NOMO-1 (cell line): Measurements from ENCODE around the gene CAPN12.

ENCODE experiments used
- DNase-seq, 2 experiments: peaks; one replicate each; lab custom pipeline; 2025; ENCODE audit not compliant: unreplicated experiment in 2 of 2; lab: John Stamatoyannopoulos, UW

CAPN12 gene

GRCh38 chr19:38683393-38684077 lies 60.7 kb downstream of the CAPN12 start:
- peak; percentile 65 to 82 for DNase-seq

GRCh38 chr19:38682872-38683392 lies 61.3 kb downstream of the CAPN12 start:
- DNase-seq = no peak

- DNase-seq = no peak
Observed at GRCh38 chr19:38682195-38682867, 61.9 kb downstream of the CAPN12 start.
